ENCODE data around the gene LHFPL6.

LHFPL6 gene

DNA sequence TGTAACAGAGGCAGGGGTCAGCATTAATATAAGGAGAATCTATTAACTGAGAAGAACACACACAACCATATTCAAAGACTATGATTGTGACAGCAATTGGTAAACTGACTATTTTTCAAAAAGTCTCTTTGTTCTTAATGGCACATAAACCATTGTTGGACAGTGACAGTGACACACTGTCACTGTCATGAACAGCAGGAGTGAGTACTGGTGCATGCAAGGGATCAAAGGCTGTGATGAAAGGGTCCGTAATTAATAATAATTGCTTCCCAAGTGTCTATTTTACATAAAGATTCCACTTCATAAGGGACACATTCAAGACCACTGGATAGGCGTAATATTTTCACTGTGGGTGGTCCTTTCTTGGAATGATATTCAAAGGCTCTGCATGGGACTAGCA, 50.7 kb downstream of the LHFPL6 start:
- no peak for DNase-seq

DNA sequence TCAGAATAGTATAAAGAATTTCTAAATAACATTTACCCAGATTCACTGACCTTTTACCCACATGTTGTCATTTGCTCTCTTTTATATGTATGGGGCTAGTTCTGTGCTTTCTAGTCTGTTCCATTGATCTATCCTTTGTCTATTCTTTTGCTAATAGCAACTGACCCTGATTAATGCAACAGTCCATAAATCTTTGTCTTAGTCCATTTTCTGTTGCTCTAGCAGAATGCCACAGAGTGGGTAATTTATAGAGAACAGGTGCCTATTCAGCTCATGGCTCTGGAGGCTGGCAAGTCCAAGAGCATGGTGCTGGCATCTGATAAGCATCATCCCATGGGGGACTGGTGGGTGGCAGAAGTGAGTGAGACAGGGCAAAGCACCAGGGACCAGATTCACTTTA, 52.1 kb downstream of the LHFPL6 start:
- DNase-seq: no peak

DNA sequence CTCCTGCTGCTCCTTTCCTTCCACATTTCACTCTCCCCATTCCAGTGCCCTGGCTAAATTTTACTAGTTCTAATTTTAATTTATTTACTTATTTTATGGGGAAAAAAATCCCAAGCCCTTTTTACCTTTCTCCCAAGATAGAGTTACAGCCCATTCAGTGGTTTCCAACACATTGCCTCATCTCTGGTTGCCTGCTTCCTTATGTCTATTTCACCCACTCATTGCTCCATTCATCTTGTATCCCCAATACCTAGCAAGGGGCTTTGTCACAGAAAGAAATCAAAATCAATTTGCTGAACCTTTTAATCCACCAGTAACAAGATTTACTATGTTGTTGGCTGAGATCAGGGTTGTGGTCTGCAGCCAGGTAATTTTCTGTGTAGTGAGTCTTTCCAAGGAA, 55.9 kb downstream of the LHFPL6 start:
- DNase-seq: no peak

DNA sequence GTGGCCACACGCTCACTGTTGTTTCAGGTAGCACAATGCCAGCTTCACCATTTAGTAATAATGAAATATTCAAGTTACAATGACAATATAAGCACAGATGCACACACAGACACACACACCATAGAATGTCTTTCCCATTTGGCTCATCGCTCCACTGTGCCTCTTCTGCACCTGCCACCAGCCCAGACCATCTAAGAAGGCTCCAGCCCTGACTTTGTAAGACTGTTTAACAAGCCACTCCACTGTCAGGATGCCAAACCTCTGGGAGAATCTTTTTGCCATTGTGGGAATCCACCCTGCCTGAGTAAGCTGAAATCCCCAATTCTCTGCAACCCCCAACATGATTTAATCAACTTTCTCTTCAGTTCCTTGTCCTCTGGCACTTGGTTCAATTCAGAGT, 60.6 kb downstream of the LHFPL6 start:
- no peak for DNase-seq

DNA sequence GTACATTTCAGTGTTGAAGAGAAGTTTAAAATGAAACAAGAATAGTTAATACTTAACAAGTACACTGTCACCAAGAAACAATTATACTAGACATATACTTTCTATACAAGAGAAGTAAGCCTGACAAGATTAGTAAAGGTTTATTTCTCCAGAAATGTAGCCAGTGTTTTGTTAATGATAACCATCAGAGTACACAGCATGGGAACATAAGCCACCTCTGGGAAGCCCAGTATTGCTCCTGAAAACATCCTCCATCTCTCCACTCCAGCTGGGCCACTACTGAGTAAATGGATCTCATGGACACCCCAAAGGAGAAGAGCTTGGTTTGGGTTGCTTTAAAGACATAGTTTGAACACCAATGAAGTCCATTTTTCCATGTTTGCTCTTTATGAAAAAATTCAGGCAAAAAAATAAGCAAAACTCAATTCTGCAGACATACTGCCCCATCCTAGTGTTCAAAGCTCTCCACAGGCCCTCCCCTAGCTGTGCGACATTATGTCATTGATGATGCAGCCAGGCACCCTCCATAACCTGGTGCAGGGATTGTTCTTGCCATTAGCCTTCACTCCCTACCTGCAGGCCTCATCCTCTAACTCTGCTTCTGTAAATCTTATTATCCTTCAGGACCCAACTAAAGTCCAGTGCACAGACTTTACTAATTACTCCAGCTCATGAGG, 61.9 kb downstream of the LHFPL6 start:
- no peak for DNase-seq

DNA sequence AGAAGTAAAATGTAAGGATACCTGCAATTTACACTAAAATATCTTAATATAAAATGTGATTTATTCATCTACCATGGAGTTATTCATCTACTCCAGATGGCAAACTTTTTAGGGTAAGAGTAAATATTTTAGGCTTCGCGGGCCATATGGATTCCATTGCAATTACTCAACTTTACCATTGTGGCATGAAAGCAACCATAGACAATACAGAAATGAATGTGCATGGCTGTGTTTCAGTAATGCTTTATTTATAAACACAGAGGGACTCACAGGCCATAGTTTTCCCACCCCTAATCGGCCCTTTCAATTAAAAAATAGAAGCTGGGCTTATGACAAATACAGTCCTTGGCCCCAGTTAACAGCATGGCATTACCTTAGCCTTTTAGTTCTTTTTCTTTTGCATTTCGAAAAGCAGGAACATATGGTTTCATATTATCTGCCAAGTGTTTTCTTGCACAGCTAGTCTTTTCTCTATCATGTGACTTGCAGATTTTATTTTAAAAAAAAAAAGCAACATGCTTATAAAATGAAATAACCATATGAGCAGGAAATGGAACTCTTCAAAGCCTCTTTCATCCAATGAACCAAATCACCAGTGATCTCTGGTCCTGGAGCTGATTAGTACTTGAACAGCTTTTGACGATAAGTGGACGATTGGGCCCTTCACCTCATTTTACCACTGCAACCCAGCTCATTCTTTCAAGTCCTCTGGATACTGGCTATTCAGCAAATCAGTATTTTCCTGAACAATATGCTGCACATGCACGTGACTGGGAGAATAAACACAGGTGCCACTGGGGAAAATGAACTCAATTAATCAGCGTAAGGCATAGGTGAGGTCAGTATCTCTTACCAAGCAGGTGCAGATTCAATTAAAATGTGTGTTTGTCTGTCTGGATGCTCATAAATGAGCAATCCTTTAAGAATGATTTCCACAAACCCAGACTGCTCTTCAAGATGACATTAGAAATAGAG, 63.9 kb downstream of the LHFPL6 start:
- no peak for DNase-seq

DNA sequence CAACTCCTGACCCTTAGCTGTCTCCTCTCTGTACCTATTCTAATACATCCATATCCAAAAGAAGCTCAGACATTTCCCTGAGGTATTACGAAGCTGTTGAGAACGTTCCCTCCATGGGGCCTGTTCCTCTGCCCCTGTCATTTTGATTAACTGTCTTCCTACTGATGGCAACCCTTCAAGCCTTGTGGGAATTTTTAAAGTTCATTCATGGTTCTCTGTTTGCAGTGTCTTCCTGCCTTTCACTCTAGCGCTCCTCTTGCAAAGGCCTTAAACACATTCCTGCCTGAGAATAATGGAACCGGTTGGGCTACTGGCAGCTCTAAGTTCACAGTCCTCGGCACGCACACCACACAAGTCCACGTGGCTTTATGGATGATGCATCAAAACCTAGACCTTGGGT, 66.1 kb downstream of the LHFPL6 start:
- DNase-seq: no peak

DNA sequence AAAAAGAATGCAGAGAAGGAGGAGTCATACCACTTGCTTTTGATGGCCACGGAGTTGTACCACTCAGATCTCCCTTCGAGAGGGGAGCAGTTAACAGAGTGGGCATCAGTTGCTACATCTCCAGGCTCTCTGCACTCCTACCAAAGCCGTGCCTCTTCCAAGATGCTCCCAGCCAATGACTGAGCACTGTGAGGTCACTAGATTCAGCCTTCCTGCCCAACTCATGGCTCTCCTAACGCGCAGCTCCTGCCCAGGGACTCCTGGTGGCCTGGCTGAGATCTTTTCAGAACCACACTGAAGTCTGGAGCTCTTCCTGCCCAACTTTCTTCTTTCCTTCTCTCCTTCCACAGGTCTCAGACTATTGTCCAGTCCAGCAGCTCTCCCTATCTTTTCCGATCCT, 66.7 kb downstream of the LHFPL6 start:
- DNase-seq: no peak

DNA sequence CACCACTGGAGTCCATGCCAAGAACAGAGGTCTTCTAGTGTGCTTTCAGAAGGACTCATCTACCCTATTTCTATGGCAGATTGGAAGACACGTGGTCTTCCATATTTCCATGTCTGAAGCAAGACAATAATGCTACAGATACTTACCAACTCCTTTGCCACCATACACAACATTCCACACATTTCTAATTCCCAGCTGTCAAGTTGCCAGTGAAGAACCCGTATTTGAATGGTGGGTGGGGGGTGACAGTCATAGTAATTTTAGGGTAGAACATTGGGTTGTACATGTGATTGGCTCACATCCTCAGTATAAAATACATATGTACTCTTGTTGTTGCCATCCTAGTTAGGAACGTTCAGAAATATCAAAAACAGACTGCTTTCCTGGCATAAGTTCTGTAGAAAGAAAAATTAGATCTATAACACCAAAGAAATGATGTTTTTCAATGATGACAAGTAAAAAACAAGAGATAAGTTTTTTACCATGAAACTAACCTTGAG, 69.3 kb downstream of the LHFPL6 start:
- DNase-seq: no peak

DNA sequence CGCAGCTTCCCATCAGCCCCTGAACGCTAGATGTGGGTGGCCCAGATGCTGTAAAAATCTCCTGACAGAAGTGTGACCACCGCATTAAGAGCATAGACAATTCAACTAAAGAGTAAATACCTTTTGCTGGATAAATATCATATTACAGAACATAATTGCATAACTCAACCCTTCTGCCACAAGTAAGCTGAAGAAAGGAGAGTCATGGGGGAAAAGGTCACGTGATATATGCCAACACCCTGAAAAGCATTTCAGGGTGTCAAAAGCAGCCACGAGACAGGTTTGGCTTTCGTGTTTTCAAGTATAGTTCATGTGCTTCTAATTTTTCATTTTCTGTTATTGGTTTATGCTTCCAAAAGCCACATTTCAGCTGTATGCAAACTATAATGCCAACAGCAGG, 71.3 kb downstream of the LHFPL6 start:
- no peak for DNase-seq

DNA sequence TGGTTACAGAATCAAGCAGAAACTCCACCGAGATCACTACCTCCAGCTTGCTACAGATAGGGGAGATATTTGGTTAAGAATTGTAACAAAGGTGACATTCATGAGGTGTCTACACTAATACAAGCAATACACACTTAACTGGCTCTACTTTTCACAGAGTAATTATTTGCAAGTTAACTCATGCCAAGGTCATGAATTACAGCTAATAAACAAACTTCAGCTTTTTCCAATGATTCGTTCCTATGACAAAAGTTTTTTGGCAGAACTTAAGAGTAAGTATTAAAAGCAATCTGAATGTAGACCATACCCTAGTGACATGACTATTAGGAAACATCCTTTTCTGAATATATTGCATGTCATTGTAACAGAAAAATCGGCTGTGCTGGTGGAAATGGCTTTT, 72.1 kb downstream of the LHFPL6 start:
- DNase-seq: no peak

DNA sequence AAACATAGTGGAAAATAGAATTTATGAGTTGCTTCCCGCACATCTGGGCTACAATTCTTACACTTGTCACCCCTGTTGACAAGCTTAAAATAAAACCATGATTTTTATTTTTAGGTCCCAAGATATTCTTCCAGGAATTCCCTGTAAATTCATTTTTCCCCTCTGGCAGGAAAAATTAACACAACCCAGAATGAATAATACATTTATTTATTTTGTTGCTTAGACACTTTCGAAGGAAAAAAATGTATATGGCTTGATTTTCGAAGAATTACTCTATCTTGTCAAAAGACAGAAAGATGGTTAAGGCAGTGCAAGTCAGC, 74.4 kb downstream of the LHFPL6 start:
- DNase-seq: no peak

DNA sequence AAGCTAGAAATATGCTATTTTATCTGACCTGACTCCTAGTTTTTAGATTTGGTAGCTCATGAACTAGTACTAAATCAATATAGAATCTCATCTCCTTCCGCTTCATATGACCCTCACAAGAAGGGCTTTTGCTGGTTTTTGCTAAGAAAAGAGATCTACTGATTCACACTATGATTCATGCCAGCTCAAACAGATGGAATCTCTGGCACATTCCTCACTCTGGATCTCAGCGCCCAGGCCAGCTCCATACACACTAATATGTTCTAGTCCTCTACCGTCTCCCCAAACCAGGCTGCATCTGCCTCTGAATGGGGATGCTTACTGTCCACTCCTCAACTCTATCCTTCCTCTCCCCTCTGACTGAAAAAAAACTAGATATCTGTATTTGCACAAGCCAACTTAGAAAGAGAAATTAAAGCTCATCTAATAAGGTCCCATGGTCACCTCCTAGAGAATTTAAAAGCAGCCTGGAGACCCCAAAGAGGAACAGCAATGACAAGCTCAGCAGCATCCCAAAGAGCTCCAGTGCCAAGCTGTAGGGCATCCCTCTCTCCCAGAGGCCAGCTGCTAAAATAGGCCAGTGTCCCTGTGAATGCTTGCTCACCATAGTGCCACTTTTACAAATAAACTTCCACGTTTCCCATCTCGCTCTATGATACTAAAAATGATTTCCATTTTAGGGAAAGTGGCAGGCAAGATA, 74.9 kb downstream of the LHFPL6 start:
- no peak for DNase-seq

DNA sequence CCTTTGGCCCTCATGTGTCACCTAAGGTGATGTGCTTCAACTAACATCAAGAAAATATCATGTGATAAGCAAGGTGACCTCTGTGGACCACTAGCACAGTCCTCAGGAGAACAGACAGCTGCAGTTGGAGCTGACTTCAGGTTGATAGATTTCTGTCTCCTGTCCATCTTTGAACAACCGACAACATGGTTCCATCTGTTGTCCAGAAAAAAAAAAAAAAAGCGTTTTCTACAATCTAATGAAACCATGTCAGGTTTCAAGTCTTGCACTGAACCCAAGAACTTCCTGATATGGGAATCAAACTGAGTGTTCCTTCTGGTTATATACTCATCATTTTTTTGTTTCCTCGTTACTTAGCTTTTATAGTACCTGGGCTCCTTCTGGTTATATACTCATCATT, 75.7 kb downstream of the LHFPL6 start:
- no peak for DNase-seq

DNA sequence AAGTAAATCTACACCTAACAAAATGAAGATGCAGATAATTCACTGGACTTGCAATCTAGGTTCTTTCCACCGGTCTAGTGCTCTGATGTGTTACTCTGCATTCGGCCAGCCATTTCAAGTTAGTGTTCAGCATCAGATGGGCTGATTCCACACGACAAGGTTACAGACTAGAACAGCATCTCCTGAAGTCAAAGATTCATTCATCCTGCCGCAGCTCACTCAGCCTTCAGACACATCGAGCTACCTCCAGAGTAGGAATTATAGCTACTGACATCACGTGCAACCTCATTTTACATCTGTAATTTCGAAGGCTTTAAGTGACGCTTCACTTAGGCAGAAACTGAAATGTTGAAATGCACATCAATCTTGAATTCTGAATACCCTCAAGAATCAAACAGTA, 76.5 kb downstream of the LHFPL6 start:
- no peak for DNase-seq

DNA sequence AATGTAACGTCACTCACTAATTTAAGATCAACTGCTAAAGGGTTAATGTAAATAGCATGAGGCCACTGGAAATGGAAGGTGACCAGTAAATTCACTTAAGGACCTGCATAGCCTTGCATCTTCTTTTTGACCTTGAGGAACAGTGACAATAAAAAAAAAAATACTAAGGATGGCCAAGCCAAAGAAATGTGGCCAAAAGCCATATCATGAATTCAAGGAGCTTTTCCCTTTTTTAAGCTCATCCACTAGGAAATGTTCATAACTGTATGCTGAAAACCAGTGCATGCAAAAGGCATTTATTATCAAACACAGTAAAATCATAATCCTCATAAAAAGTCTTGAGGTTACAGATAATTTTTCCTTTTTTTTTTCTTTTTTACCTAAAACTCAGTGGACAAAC, 77.5 kb downstream of the LHFPL6 start:
- DNase-seq: no peak

DNA sequence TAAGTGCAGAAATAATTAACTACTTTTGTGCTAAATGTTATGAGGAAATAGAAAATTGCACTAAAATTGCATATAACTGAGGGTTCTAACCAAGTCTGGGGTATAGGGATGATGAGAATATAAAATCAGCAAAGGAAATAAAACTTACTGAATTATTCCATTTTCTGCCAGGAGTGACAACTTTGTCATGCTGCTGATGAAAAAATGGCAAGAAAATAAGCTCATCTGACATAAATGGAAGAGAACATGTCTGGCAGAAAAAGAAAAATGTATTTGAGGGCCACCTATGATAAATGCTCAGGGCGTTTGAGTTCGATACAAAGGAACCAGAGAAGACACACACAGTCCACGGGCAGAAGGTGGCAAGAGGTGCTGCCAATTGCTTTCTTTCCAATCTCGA, 78.2 kb downstream of the LHFPL6 start:
- DNase-seq: no peak

DNA sequence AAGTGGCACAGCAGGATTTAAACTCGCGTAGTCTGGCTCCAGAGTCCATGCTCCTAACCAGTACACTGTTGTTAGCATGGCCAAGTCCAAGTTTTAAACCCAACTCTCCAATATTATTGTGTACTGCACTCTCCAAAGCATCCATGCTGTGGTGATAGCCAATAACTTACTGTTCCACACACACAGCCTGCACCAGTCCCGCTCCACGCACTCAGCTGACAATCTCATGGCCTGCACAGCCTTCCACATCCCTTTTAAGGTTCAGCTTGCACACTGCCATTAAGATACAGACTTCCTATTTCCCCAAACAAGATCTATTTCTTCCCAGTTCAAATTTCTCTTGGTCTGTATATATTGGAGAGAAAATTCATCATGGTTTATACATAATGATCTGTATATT, 80.7 kb downstream of the LHFPL6 start:
- DNase-seq: no peak

DNA sequence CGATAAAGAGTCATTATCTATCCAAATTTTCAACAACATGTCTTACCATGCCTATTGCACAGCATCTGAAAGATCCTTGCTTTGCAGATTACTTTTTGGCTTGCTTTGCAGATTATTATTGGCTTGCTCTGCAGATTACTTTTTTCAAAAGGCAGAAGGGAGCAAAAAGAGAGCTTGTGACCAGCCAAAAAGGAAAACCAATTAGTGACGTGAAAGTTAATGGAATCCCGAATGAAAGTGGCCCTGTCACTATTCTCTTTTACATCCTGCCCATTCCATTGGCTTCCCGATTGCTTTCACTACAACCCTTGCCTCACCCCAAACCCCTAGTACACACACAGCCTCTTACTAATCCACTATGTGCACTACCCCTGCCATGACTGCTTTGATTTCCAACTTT, 81.3 kb downstream of the LHFPL6 start:
- no peak for DNase-seq

DNA sequence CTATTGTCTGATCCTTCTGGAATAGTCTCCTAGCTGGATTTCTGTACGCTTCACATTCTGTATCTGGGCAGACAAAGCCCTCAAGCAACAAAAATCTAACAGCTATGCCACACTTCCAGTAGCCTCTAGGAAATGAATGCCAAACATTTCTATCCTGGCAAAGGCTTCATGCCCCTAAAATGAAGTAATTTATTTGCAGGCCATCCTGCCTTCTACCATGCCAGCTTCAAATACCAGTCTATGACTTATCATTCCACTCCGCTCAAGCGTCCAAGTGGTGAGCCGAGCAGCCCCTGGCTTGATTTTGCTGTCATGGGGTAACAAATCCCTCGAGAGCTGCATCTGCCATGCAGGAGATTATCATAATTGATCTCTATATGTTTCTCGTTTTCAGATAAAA, 86.9 kb downstream of the LHFPL6 start:
- DNase-seq: no peak

DNA sequence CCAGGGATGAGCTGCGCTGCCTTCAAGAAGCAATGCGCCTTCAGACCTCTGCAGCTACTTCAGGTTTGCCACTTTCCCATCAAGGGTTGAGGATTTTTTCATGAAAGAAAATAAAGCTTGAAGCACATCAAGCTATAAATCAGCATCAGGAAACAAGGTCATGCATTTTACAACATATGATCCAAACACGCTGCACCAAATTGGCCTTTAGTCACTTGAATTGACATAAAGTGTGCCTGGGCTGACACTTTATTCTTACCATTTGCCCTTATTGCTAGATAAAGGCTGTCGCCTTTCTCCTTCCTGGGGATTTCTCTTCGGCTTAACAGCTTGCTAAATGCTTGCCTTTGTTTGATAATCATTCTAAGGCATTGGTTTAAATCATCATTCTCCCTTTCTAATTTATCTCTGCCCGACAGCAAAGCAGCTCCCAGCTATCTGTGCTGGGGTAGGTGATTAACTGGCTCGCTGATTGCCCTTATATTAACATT, 87.7 kb downstream of the LHFPL6 start:
- DNase-seq: no peak

DNA sequence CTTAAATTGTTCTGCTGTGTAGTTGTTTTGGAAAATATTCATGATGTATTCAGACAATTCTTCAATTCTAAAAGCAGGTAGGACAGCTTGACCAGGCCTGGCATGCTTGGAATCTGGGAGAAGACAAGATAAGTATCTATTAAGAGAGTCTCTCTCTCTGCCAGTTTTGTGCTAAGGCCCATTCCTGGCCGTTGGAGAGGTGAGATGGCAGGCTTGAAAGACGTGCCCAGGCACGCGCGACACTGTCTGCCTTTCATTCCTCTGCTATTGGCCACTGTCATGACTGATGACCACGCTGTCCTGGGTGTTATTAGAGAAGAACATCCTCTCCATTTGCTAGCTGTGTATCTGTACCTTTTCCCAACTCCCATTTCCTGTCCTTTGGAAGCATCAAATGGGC, 90.3 kb downstream of the LHFPL6 start:
- DNase-seq: no peak

DNA sequence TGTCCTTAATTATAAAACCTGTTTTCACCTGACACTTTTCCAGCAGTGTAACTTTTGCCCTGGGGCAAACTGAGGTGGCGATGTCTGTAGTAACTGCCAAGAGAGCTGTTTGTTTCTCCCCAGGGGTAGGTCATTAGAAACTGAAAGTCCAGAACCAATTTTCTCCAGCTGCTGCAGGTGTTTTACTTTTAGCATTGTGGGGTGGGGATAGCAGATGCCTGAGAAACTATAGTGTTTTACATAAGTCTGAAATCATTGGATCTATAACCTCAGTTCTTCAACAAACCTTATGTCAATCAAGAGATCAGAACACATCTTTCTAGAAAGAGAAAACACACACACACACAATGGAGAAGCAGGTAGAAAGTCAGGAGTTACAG, 92.7 kb downstream of the LHFPL6 start:
- no peak for DNase-seq
